Posterior vena cava (tissue), 2 donors: Measurements from ENCODE around the gene ARHGDIB. TPM values are rescaled to one million over a fixed set of nuclear protein-coding genes. Genes with fewer than 3 reads are reported as not detected.

Experiments used
- total RNA-seq, 2 donors: library from RNA; stranded (reverse); fragmentation: NEBNext Ultra II Directional; extraction: Animal tissue kit (Norgen Biotek cat#: 25700); gene quantifications; one replicate each; pipeline ENCODE4 v1.2.1, GENCODE V29; 2021
- donor health status: DM: yes; HTN: yes; CAD: no.
- donor health status: DM: yes; HTN: yes; CAD: no.

Gene ARHGDIB
- total RNA-seq, 2 donors from 2014 or later = 96.6 to 157 TPM

Other genes with a start within 250 kb of the ARHGDIB start
- 10 to 100 TPM; 37.2 to 39.2 TPM for gene WBP11, start 158.1 kb downstream of the ARHGDIB start, total RNA-seq
- under 1 TPM; 0.62 to 0.74 TPM for gene C12orf60, start 157.9 kb downstream of the ARHGDIB start, total RNA-seq
- gene SMCO3, start 147.4 kb downstream of the ARHGDIB start, total RNA-seq = 1 to 10 TPM in 1 of 2 donors, under 1 TPM in 1; 0.57 to 1.4 TPM
- gene ART4, start 118.1 kb downstream of the ARHGDIB start, total RNA-seq = 10 to 100 TPM; 11.3 to 16.1 TPM
- 1,000 to 10,000 TPM; 4,815 to 5,579 TPM for gene MGP, start 75.7 kb downstream of the ARHGDIB start, total RNA-seq
- gene ERP27, start 23.1 kb downstream of the ARHGDIB start, total RNA-seq = 1 to 10 TPM; 1.0 to 1.2 TPM
- not detected for gene PDE6H, start 11.4 kb upstream of the ARHGDIB start, total RNA-seq